Measurements from ENCODE around the gene ACTRT3.

The ACTRT3 gene

DNA sequence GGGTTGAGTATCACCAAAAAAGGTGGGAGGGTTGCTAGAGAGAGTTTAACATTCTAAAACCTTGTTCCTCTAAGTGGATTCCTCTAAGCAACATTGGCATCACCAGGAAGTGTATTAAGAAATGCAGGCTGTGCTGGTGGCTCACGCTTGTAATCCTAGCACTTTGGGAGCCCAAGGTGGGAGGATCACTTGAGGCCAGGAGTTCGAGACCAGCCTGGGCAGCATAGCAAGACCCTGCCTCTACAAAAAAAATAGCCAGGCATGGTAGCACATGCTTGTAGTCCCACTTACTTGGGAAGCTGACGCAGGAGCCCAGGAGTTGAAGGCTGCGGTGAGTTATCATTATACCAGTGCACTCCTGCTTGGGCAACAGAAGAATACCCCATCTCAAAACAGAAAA, 8.5 kb upstream of the ACTRT3 start:
- Histone ChIP-seq H3K4ac (ENCODE audit: low read depth, low read length) (no peak overlapping the region), H2AK5ac (ENCODE audit: low read length) (no peak overlapping the region), H2BK12ac (ENCODE audit: low read length) (no peak overlapping the region), H3K18ac (ENCODE audit: low read length) (no peak overlapping the region), H3K36me3 (ENCODE audit: control insufficient read depth in 1 of 2, insufficient read depth in 2 of 2, low read length in 2 of 2) (peaks cover 4 to 32% of the 10 kb centered on the region in 2 experiments), H4K8ac (ENCODE audit: low read depth, low read length) (no peak overlapping the region), H4K91ac (ENCODE audit: low read depth, low read length) (no peak overlapping the region), H3K27ac (ENCODE audit: low read depth, low read length) (no peak overlapping the region), H2AFZ (ENCODE audit: insufficient read depth, low read length, poor library complexity) (no peak overlapping the region), H2BK5ac (ENCODE audit: low read depth, low read length, poor library complexity) (no peak overlapping the region), H3K27me3 (ENCODE audit: insufficient read depth, low read length) (no peaks in the 10 kb centered on the region), H3K79me2 (ENCODE audit: control insufficient read depth, insufficient read depth, low read length, poor library complexity) (peaks cover 5% of the 10 kb centered on the region), H3K23ac (ENCODE audit: low read length) (no peak overlapping the region), H3K9me3 (ENCODE audit: insufficient read depth, low read depth, low read length) (no peaks in the 10 kb centered on the region), H3K14ac (ENCODE audit: low read length) (no peak overlapping the region), H3K4me3 (ENCODE audit: low read depth, low read length) (no peak overlapping the region), H4K12ac (ENCODE audit: low read depth, low read length) (no peak overlapping the region), H3K9ac (ENCODE audit: low read length) (no peak overlapping the region), H3K79me1 (ENCODE audit: low read length) (peaks cover 7% of the 10 kb centered on the region), H3K4me1 (ENCODE audit: control insufficient read depth in 1 of 2, insufficient read depth in 2 of 2, low read length in 2 of 2) (no peaks in the 10 kb centered on the region), H2BK120ac (ENCODE audit: insufficient read depth, low read length, poor library complexity) (no peak overlapping the region), H3K4me2 (ENCODE audit: low read length) (no peak overlapping the region)
- WGBS (ENCODE audit: extremely low coverage, insufficient coverage, insufficient read length), result no CpG with 5 or more reads among the region's 4 CpGs
- no peak for DNase-seq

DNA sequence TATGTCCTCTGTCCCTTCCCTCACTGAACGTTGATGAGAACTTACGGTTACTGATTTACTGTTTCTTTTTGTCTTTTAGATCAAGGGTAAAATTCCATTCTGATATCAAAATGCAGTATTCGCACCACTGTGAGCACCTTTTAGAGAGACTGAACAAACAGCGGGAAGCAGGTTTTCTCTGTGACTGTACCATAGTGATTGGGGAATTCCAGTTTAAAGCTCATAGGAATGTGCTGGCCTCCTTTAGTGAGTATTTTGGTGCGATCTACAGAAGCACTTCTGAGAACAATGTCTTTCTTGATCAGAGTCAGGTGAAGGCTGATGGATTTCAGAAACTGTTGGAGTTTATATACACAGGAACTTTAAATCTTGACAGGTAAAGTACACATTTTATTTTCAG, 4.8 kb upstream of the ACTRT3 start:
- no CpG with 5 or more reads among the region's 5 CpGs for WGBS (ENCODE audit: extremely low coverage, insufficient coverage, insufficient read length)
- Histone ChIP-seq H3K4me1 (ENCODE audit: control insufficient read depth in 1 of 2, insufficient read depth in 2 of 2, low read length in 2 of 2) (no peaks in the 10 kb centered on the region), H3K23ac (ENCODE audit: low read length) (no peak overlapping the region), H3K4me2 (ENCODE audit: low read length) (peak overlapping the region; percentile 72), H3K14ac (ENCODE audit: low read length) (no peak overlapping the region), H2BK120ac (ENCODE audit: insufficient read depth, low read length, poor library complexity) (no peak overlapping the region), H4K12ac (ENCODE audit: low read depth, low read length) (no peak overlapping the region), H4K91ac (ENCODE audit: low read depth, low read length) (no peak overlapping the region), H3K9me3 (ENCODE audit: insufficient read depth, low read depth, low read length) (no peaks in the 10 kb centered on the region), H3K9ac (ENCODE audit: low read length) (no peak overlapping the region), H3K4me3 (ENCODE audit: low read depth, low read length) (no peak overlapping the region), H2BK5ac (ENCODE audit: low read depth, low read length, poor library complexity) (no peak overlapping the region), H3K27ac (ENCODE audit: low read depth, low read length) (no peak overlapping the region), H3K36me3 (ENCODE audit: control insufficient read depth in 1 of 2, insufficient read depth in 2 of 2, low read length in 2 of 2) (peaks cover 4 to 14% of the 10 kb centered on the region in 2 experiments), H2BK12ac (ENCODE audit: low read length) (no peak overlapping the region), H4K8ac (ENCODE audit: low read depth, low read length) (no peak overlapping the region), H3K79me1 (ENCODE audit: low read length) (peaks cover 14% of the 10 kb centered on the region), H3K4ac (ENCODE audit: low read depth, low read length) (no peak overlapping the region), H3K18ac (ENCODE audit: low read length) (no peak overlapping the region), H3K79me2 (ENCODE audit: control insufficient read depth, insufficient read depth, low read length, poor library complexity) (peaks cover 7% of the 10 kb centered on the region), H2AK5ac (ENCODE audit: low read length) (no peak overlapping the region), H3K27me3 (ENCODE audit: insufficient read depth, low read length) (no peaks in the 10 kb centered on the region), H2AFZ (ENCODE audit: insufficient read depth, low read length, poor library complexity) (no peak overlapping the region)
- DNase-seq, result peak in 1 of 2 donors; percentile 34

DNA sequence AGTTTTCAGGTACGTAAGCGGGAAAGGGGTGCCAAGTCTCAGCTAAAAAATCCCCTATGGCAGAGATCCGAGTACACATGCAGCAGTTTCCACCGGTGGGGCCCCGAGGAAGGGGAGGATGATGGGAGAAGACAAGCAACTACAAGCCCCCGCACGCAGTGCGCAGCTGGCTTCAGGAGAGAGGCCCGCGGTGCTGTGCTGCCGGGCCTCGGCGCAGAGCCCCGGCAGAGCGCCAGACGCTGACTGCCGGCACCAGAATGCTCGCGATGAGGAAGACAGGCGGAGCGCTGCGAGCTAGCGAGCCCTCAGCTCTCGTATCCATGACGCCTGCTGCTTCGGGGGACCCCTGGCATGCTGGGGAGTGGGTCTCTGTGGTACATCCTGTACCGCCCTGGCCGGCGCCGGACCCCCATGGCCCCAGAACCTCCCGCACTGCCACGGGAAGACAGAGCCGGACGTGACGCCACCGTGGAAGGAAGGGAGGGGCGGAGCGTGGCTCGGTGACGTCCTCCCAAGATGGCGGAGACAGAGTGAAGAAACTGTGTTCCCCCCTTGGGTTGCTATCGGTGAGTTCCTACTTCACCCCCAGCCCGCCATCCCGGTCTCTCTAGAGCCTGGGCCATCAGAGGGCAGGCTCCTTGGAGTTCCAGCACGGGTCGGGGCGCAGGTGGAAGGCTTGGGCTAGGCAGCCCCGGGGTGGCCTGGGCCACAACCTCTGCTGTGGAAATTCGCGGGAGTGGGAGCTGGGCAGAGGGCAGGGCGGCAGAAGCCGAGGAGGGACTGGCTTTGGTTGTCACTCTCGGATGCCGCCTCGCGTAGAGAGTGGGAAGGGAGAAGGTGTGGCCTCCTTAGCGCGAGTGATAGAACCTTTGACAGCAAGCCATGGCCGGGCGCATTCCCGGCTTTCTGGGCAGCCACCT, 3.8 kb upstream of the ACTRT3 start, which contains the start of gene MYNN:
TSS of gene MYNN (plus strand) at position 500 of the 920 bp plus-strand sequence. CDS start 900 bp downstream, outside the sequence.
- H4K8ac ChIP-seq (ENCODE audit: low read depth, low read length), result peak within 1 kb of the TSS; percentile 89
- no peak within 1 kb of the TSS for H3K23ac ChIP-seq (ENCODE audit: low read length)
- peak within 1 kb of the TSS; percentile 34 for H2AK5ac ChIP-seq (ENCODE audit: low read length)
- no peaks in the 10 kb centered on the region for H3K9me3 ChIP-seq (ENCODE audit: insufficient read depth, low read depth, low read length)
- H2BK12ac ChIP-seq (ENCODE audit: low read length), result no peak within 1 kb of the TSS
- peak within 1 kb of the TSS; percentile 78 for H3K4me2 ChIP-seq (ENCODE audit: low read length)
- H3K79me1 ChIP-seq (ENCODE audit: low read length), result peaks cover 14% of the 10 kb centered on the region
- peak; percentile 88 to 89 for DNase-seq
- no peaks in the 10 kb centered on the region for H3K4me1 ChIP-seq (ENCODE audit: control insufficient read depth in 1 of 2, insufficient read depth in 2 of 2, low read length in 2 of 2)
- H3K27ac ChIP-seq (ENCODE audit: low read depth, low read length), result peak within 1 kb of the TSS; percentile 92
- H3K36me3 ChIP-seq (ENCODE audit: control insufficient read depth in 1 of 2, insufficient read depth in 2 of 2, low read length in 2 of 2), result peaks cover 4 to 9% of the 10 kb centered on the region in 2 experiments
- peak within 1 kb of the TSS; percentile 87 for H4K12ac ChIP-seq (ENCODE audit: low read depth, low read length)
- peak within 1 kb of the TSS; percentile 29 for H3K4ac ChIP-seq (ENCODE audit: low read depth, low read length)
- peak within 1 kb of the TSS; percentile 82 for H4K91ac ChIP-seq (ENCODE audit: low read depth, low read length)
- H2BK5ac ChIP-seq (ENCODE audit: low read depth, low read length, poor library complexity), result peak within 1 kb of the TSS; percentile 53
- H3K4me3 ChIP-seq (ENCODE audit: low read depth, low read length), result peak within 1 kb of the TSS; percentile 93
- H2AFZ ChIP-seq (ENCODE audit: insufficient read depth, low read length, poor library complexity), result peak within 1 kb of the TSS; percentile 71
- H3K14ac ChIP-seq (ENCODE audit: low read length), result peak within 1 kb of the TSS; percentile 72
- H3K27me3 ChIP-seq (ENCODE audit: insufficient read depth, low read length), result no peaks in the 10 kb centered on the region
- peaks cover 7% of the 10 kb centered on the region for H3K79me2 ChIP-seq (ENCODE audit: control insufficient read depth, insufficient read depth, low read length, poor library complexity)
- H3K18ac ChIP-seq (ENCODE audit: low read length), result peak within 1 kb of the TSS; percentile 71
- H3K9ac ChIP-seq (ENCODE audit: low read length), result peak within 1 kb of the TSS; percentile 94
- H2BK120ac ChIP-seq (ENCODE audit: insufficient read depth, low read length, poor library complexity), result peak within 1 kb of the TSS; percentile 62
- no CpG with 5 or more reads among the region's 61 CpGs for WGBS (ENCODE audit: extremely low coverage, insufficient coverage, insufficient read length)

DNA sequence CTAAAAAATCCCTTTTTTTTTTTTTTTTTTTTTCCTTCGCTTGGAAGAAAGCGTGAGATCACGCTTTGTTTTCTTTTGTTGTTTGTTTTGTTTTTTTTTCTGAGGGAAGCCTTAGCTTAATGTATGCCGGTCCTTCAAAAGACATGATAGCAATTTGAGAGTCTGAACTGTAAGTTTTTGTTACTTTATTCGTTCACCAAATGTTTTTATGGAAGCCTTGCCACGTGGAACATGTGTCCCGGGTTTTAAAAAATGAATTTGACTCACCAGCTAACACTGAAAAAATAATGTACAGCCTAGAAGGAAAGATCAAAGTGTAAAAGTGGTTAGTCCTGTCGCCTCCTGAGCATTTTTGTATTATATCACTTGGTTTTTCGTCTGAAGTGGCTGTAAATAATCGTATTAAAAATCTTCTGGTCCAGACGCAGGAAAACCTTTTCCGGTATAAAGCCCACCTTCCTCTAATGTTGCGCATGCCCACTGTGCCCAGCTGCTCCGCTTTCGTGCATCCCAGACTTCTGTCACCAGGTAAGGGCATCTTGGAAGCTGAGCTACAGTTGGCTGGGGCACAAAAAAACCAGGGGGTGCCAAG, 3.0 kb upstream of the ACTRT3 start:
- peak overlapping the region; percentile 70 for H2AFZ ChIP-seq (ENCODE audit: insufficient read depth, low read length, poor library complexity)
- peak overlapping the region; percentile 93 for H3K4me3 ChIP-seq (ENCODE audit: low read depth, low read length)
- peak overlapping the region; percentile 62 for H2BK120ac ChIP-seq (ENCODE audit: insufficient read depth, low read length, poor library complexity)
- no CpG with 5 or more reads among the region's 15 CpGs for WGBS (ENCODE audit: extremely low coverage, insufficient coverage, insufficient read length)
- peak overlapping the region; percentile 80 for H4K8ac ChIP-seq (ENCODE audit: low read depth, low read length)
- H2BK12ac ChIP-seq (ENCODE audit: low read length), result no peak overlapping the region
- H3K36me3 ChIP-seq (ENCODE audit: control insufficient read depth in 1 of 2, insufficient read depth in 2 of 2, low read length in 2 of 2), result peaks cover 1 to 5% of the 10 kb centered on the region in 2 experiments
- H3K9ac ChIP-seq (ENCODE audit: low read length), result peak overlapping the region; percentile 81
- H3K9me3 ChIP-seq (ENCODE audit: insufficient read depth, low read depth, low read length), result no peaks in the 10 kb centered on the region
- H3K27me3 ChIP-seq (ENCODE audit: insufficient read depth, low read length), result no peaks in the 10 kb centered on the region
- peak overlapping the region; percentile 92 for H3K27ac ChIP-seq (ENCODE audit: low read depth, low read length)
- H2AK5ac ChIP-seq (ENCODE audit: low read length), result no peak overlapping the region
- H3K4ac ChIP-seq (ENCODE audit: low read depth, low read length), result no peak overlapping the region
- peak; percentile 78 to 86 for DNase-seq
- peaks cover 7% of the 10 kb centered on the region for H3K79me2 ChIP-seq (ENCODE audit: control insufficient read depth, insufficient read depth, low read length, poor library complexity)
- no peak overlapping the region for H3K23ac ChIP-seq (ENCODE audit: low read length)
- H3K18ac ChIP-seq (ENCODE audit: low read length), result peak overlapping the region; percentile 51
- no peaks in the 10 kb centered on the region for H3K4me1 ChIP-seq (ENCODE audit: control insufficient read depth in 1 of 2, insufficient read depth in 2 of 2, low read length in 2 of 2)
- peak overlapping the region; percentile 33 for H4K12ac ChIP-seq (ENCODE audit: low read depth, low read length)
- peak overlapping the region; percentile 82 for H4K91ac ChIP-seq (ENCODE audit: low read depth, low read length)
- H2BK5ac ChIP-seq (ENCODE audit: low read depth, low read length, poor library complexity), result peak overlapping the region; percentile 47
- H3K14ac ChIP-seq (ENCODE audit: low read length), result peak overlapping the region; percentile 59
- peak overlapping the region; percentile 78 for H3K4me2 ChIP-seq (ENCODE audit: low read length)
- peaks cover 14% of the 10 kb centered on the region for H3K79me1 ChIP-seq (ENCODE audit: low read length)
